Psoas muscle (tissue), 8 donors: ENCODE measurements around the gene HPDL. TPM values are rescaled to one million over a fixed set of nuclear protein-coding genes. Genes with fewer than 3 reads are reported as not detected.
A peak's percentile ranks its signal among the peaks of the same experiment; 100 is the strongest.

ENCODE experiments used
- ATAC-seq, 4 donors: fragments of 200-7000 bp; cut with Tn5 transposase; one replicate each; pipeline ENCODE4 v1.9.1; 2020; ENCODE audit warnings: moderate library complexity in 3 of 4, mild to moderate bottlenecking in 2 of 4
- DNase-seq, 2 donors: peaks; one replicate each; pipeline ENCODE4 v3.0.0-alpha.2; 2020
- H3K27ac ChIP-seq: fragments of 200-600 bp; one replicate; pipeline ENCODE4 v1.8.0; 2022
- H3K27me3 ChIP-seq, 3 donors: fragments of 200-600 bp in 1 of 3; one replicate each; pipeline versions ENCODE4 v1.6.1 to v1.8.0; 2013 to 2022; ENCODE audit warnings: low read length in 2 of 3, mild to moderate bottlenecking in 2 of 3, moderate library complexity in 1 of 3; ENCODE audit not compliant: insufficient read depth in 3 of 3
- H3K36me3 ChIP-seq, 2 donors: fragments of 200-600 bp in 1 of 2; one replicate each; pipeline versions ENCODE4 v1.6.1 to v1.8.0; 2013 to 2022; ENCODE audit warnings: low read depth in 1 of 2, mild to moderate bottlenecking in 1 of 2, moderate library complexity in 1 of 2; ENCODE audit not compliant: insufficient read depth in 1 of 2
- H3K4me1 ChIP-seq: fragments of 200-600 bp; one replicate; pipeline ENCODE4 v1.8.0; 2022
- H3K4me3 ChIP-seq: fragments of 200-600 bp; one replicate; pipeline ENCODE4 v1.8.0; 2022; ENCODE audit warnings: mild to moderate bottlenecking
- H3K9me3 ChIP-seq: fragments of 200-600 bp; one replicate; pipeline ENCODE4 v1.8.0; 2022
- CTCF ChIP-seq: fragments of 200-600 bp; IDR thresholded peaks from one replicate; pipeline ENCODE4 v1.8.0; 2022; ENCODE audit warnings: antibody characterized with exemption
- WGBS, 3 donors: extraction: QIAGEN DNeasy Blood & Tissue Kit; methylation state at CpG; one replicate each; pipeline versions ENCODE4 v1.1.6 to v1.1.7; 2013; 5-methylcytosine and 5-hydroxymethylcytosine counted together
- intact Hi-C, 2 donors: fragments of 100-400 bp; cut with DNase I; formaldehyde crosslinking; loops; one replicate each; pipeline versions ENCODE4 v1.11.0 to v1.14.2; 2022
- polyA plus RNA-seq, 3 donors: library from polyadenylated mRNA; stranded (reverse); fragments of 200-250 nt; gene quantifications; one replicate each; pipeline ENCODE4 v1.2.3, GENCODE V29; 2013
- total RNA-seq, 4 donors: library from RNA; stranded (reverse); fragmentation: NEBNext Ultra II Directional in 2 of 4; extraction: Animal tissue kit (Norgen Biotek cat#: 25700) in 2 of 4; gene quantifications; one replicate each; pipeline versions ENCODE4 v1.2.1 to v1.2.4, GENCODE V29; 2021 to 2023
- donor health status: healthy with polysubstance abuse.
- donor health status: DM: no; HTN: no; CAD: no; lungs with moderate emphysema.
- donor health status: Bipolar disorder and iron deficiency.
- donor health status: healthy.
- donor health status: DM: yes; HTN: yes; CAD: no.
- donor health status: DM: no; HTN: no; CAD: no.
- donor health status: DM: no; HTN: no; CAD: no.
- donor health status: DM: yes; HTN: yes; CAD: no.

The HPDL gene
- total and polyA plus RNA-seq, 7 donors, result 0.73 to 4.9 (median 1.4) TPM

- ATAC-seq, result no peak
- H3K27me3 ChIP-seq, result no peaks in the 10 kb centered on the region
- peak overlapping the region; percentile 75 for H3K4me3 ChIP-seq
- peaks cover 14% of the 10 kb centered on the region for H3K4me1 ChIP-seq
- H3K27ac ChIP-seq, result peak overlapping the region; percentile 83
- DNase-seq, result no peak
- H3K9me3 ChIP-seq, result no peaks in the 10 kb centered on the region
- TF ChIP-seq CTCF, result no peak
- no peaks in the 10 kb centered on the region for H3K36me3 ChIP-seq
- 80 to 83% (median 83%) methylated on average over 16 of the region's 16 CpGs for whole genome bisulfite sequencing, 3 donors
- intact Hi-C loops, result loop anchor here in 1 of 2 donors (5.0 kb wide), 1 partner anchor 465 kb away; no protein-coding TSS in a partner anchor
Observed at GRCh38 chr1:45302505-45303150, 24.1 kb upstream of the HPDL start.

DNA sequence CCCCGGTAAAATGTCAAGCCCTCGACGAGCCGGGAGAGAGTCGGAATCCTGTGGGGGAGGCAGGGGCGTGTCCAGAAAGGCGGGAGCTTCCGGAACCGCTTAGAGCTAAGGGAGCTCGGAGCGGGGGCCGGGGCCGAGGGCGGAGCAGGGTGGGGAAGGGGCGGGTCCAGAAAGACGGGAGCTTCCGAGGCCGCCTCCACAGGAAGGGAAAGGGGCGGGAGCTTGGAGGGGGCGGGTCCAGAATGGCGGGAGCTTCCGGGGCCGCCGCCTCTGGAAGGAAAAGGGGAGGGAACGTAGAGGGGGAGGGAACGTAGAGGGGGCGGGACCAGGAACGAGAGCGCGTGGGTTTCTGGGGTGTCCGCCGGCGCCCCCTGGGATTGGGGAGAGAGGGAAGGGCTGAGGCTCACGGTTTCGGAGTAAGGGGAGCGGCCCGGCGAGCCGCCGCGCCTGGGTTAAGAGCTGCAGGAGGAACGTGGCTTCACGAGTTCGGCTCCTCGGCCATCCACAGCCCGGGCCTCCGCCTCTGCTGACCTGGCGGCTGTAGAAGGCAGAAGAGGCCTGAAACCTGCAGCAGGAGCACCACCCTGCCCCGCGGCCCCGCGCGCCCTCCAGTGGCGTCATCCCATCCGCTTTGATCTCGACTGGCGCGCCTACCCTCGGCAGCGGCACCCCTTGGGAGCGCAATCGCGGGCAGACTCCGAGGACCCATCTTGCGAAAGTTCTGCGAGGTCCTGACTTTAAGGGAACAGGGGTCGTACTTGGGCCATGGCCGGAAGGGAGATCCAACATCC, 23.0 kb upstream of the HPDL start:
- H3K4me3 ChIP-seq, result peak overlapping the region; percentile 75
- H3K4me1 ChIP-seq, result peaks cover 14% of the 10 kb centered on the region
- WGBS, 3 donors, result 0 to 1% (median 1%) methylated on average over 53 to 68 of the region's 68 CpGs
- H3K27ac ChIP-seq, result peak overlapping the region; percentile 94
- no peaks in the 10 kb centered on the region for H3K36me3 ChIP-seq
- ATAC-seq (peak; percentile 91 to 96 (median 92)), DNase-seq (peak; percentile 99)
- no peaks in the 10 kb centered on the region for H3K9me3 ChIP-seq
- intact Hi-C loops, result loop anchor here (2.0 to 5.0 kb wide), 2 partner anchors 35 to 466 kb away; no protein-coding TSS in a partner anchor
- no peaks in the 10 kb centered on the region for H3K27me3 ChIP-seq
- TF ChIP-seq CTCF, result peak; percentile 59

DNA sequence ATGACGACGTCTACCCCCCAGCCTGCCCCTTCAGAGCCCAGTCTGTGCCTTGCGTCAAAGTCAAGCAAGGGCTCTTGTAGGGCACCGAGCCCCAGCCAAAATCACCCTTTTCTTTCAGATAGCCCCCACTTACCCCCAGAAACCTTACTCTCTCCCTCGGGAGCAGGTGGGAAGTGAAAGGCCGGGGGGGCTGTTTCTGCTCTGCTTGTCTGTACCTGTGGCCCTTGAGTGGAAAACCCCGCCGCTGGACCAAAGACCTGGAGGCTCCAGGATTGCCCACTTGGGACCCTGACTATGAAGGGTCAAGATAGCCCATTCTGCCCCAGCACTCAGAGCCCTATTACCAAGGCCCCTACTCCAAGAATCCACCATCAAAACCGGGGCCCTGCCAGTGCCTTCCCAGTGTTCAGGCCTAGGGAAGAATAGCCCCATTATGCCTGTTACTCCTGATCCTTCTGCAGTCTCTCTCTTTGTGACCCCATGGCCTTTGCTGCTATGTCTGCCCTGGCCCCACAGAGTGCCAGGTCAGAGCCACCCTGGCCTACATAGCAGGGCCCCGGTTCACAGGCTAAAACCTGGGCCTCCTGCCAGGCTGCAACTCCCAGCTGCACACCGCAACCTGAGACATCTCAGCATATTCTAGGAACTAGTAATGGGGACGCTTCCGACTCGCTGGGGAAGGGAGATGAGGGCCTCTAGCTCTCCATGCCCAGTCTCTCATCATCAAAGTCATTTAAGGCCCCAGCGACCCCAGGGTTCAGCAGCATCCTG, 22.2 kb upstream of the HPDL start:
- Histone ChIP-seq H3K27ac (peak overlapping the region; percentile 94), H3K4me1 (peaks cover 14% of the 10 kb centered on the region), H3K27me3 (no peaks in the 10 kb centered on the region), H3K9me3 (no peaks in the 10 kb centered on the region), H3K4me3 (peak overlapping the region; percentile 75), H3K36me3 (no peaks in the 10 kb centered on the region)
- 23 to 32% (median 24%) methylated on average over 14 to 15 of the region's 15 CpGs for WGBS, 3 donors
- no peak for TF ChIP-seq CTCF
- intact Hi-C loops, result loop anchor here (2.0 to 5.0 kb wide), 3 partner anchors 34 to 467 kb away; no protein-coding TSS in a partner anchor
- ATAC-seq (peak; percentile 20 to 71 (median 58)), DNase-seq (peak; percentile 59 to 87)

DNA sequence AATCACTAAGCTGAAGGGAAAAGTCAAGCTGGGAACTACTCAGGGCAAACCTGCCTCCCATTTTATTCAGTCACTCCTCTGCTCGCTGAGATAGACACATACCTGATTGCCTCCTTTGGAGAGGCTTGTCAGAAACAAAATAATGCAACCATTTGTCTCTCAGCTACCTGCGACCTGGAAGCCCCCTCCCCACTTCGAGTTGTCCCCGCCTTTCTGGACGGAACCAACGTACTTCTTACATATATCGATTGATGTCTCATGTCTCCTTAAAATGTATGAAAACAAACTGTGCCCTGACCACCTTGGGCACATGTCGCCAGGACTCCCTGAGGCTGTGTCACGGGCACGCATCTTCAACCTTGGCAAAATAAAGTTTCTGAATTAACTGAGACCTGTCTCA, 21.5 kb upstream of the HPDL start:
- peaks cover 14% of the 10 kb centered on the region for H3K4me1 ChIP-seq
- ATAC-seq (no peak), DNase-seq (no peak)
- H3K36me3 ChIP-seq, result no peaks in the 10 kb centered on the region
- no peak for TF ChIP-seq CTCF
- intact Hi-C loops, result loop anchor here (2.0 to 5.0 kb wide), 2 partner anchors 34 to 192 kb away; no protein-coding TSS in a partner anchor
- H3K9me3 ChIP-seq, result no peaks in the 10 kb centered on the region
- no peak overlapping the region for H3K4me3 ChIP-seq
- H3K27ac ChIP-seq, result peak overlapping the region; percentile 94
- H3K27me3 ChIP-seq, result no peaks in the 10 kb centered on the region
- 80 to 85% (median 82%) methylated on average over 10 of the region's 10 CpGs for WGBS, 3 donors
